GM21515 (cell line): ENCODE measurements around the gene TSHZ3.

Experiments used
- ATAC-seq: cut with Tn5 transposase; IDR thresholded peaks from one replicate; pipeline ENCODE4 v1.9.1; 2021; ENCODE audit not compliant: unreplicated experiment

TSHZ3 gene

DNA sequence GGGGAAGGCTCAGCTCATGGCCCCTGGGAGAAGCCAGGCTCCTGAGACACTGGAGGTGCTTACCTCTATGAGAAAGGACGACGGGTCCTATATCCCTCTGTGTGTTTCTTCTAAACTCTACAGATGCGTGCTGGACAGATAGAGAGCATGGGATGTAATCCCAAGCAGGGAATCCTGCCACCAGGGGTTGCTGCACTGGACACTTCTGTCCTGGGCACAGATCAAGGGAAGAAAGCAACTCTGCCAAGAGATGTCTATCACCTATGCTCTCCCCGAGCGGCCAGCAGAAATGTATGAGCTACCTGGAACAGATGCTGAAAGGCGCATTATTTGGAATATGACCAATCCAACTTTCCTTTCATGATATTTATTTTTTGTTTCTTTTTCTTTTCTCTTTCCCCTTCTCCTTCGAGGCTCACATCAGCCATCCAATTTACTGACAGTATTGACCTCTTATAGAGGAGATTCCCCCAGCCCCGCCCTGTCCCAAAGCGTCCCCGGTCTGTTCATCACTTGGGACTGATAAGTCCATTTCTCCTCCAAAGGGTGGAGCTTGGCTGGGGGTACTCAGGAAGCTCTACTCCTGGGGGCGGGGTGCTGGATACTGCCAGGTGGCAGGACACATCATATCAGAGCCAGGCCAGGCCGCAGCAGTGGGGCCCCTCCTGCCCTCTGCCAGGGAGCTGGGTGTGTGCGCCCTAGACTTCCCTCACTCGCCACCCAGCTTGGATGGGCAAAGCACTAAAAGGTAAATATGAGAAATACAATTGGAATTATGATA, 34.2 kb downstream of the TSHZ3 start:
- ATAC-seq, result no peak

DNA sequence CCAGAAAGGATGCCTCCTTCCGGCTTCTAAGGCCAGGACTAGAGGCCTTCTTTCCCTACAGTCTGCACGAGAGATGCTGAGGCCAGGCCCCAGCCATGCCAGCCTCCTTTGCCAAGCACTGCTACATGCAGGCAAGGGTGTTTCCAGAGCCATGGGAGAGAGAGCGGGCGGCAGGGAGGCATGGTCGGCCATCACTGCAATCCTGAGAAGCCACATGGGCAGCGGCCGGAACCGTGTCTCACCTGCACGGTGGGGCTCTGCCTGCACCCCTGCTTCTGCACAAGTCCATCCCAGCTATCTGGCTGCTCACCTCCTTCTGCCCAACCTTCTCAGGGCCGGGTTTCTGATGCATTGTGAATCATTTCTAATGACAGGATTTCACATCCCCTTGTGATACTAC, 35.1 kb downstream of the TSHZ3 start:
- ATAC-seq, result no peak

DNA sequence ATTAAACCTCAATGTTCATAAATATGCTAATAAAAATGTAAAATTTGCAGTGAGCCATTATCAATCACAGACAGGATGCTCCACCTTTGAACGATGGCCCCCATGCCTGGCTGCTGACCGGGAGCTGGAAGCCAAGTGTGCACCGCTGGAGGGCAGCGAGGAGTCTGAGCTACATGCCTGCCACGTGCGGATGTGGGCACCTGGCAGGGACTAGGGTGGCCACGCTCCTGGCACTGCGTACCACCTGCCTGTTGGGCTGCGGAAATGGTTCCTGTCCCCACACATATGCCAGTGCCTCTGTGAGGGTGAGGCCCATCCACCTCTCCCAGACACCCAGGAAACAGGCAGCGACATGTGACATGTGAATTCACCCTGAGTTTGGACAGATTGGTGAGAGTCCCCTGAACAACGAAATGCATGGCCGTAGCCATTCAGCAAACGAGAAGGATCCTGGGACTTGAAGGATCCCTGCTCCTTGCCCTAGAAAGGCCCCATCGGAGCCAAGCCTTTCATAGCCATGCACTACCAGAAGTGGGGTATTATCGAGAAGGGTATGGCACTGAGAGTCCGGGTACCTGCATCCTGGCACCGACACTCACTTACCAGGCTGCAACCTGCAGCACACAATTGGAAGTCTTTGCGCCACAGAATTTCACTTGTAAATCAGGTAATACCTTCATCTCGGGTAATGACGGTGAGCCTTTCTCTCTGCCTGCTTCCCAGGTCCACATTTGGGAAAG, 35.8 kb downstream of the TSHZ3 start:
- no peak for ATAC-seq

DNA sequence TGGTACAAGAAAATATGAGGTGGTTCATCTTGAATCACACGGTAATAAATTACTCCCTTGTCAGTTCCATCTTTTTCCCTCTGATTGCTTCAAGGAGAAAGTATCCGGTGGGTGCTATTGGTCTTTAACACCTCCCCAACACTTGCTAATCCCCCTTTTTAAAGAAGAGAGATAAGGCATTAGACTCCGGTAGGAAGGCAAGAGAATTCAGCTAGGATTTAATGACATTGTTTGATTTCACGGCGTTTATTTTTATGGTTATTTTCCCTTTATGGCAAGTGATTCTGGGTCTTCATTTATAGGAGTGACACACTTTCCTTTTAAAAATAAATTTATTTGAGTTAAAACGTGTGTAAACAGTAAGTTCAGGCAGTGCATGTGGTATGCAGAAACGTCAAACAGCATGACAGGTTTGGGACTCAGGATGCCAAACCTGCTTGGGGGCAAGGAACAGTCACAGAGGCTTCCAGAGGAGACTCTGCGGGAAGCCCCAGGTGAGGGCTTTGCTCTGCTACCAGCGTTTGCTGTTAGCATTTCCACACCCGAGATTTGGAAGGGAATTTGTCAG, 36.5 kb downstream of the TSHZ3 start:
- no peak for ATAC-seq

DNA sequence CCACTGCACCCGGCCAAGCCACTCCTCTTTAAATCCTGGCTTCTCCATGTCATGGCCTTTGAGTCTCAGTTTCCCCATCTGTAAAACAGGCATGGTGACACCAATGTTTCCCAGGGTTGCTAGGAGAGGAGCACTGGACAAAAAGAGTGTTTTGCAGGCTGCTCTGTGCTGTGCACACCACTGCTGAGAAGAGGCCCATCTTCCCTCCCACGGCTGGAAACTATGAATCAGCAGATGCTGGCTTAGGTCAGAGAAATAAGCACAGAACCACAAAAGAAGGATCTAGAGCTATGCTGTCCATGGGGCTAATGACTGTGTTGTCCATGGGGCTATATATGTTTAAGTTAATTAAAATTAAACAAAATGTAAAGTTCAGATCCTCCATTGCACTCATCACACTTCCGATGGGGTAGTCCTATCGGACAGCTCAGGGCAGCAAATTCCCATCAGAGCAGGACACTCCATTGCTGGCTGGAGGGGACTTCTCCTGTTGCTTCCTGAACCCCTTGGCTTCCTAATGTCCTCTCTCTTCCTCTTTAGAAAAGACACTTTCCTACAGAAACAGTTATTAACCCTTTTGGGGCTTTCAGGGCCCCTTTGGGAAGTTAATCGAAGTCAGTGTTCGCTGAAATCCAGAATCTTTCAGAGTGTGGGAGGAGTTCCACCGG, 37.1 kb downstream of the TSHZ3 start:
- no peak for ATAC-seq

DNA sequence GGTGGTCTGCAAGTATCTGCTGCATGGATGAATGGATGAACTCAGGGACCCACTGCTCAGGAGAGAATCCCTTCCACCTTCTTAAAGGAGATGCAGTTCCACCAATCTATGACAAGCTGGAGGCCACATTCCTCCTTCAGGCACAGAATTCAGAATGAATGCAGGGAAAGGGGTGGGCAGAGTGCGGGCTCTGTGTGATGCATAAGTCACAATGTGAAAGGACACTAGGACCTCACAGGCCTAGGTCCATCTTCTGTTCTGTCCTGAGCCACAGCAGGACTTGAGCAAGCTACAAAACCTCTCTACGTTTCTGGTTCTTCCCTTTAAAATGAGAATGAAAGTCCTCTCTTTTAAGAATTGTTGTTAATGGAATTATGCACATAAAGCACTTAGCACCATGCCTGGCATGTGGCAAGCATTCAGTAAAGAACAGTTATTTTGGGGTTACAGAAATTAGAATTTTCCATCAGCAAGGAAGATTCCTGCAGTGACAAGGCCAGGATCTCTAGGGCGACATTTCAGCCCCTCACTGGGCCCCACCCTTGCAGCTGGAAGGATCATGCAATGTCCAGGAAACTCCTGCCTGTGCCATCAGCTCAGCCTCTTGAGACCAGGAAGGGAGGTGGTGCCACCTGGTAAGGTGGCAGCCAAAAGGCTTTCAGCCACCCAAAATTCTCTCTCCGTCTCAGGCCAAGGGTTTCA, 38.7 kb downstream of the TSHZ3 start:
- no peak for ATAC-seq

DNA sequence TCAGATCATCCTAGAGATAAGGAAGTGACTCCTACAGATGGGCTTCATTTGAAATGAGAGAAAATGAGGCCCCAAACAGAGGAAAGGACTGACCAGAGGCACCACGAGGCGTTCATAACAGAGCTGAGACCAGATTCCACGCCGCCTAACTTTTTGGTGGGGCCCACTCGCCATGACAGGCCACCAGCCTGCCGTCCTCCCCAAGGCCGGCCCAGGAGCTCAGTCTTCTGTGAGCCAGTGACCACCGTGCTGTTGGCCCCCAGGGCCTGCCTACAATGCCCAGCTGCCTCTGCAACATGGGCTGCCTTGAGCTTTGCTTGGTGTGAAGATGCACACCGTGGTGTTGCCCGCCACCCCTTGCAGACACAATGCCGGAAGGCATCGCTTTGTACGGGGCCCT, 40.5 kb downstream of the TSHZ3 start:
- ATAC-seq, result no peak

DNA sequence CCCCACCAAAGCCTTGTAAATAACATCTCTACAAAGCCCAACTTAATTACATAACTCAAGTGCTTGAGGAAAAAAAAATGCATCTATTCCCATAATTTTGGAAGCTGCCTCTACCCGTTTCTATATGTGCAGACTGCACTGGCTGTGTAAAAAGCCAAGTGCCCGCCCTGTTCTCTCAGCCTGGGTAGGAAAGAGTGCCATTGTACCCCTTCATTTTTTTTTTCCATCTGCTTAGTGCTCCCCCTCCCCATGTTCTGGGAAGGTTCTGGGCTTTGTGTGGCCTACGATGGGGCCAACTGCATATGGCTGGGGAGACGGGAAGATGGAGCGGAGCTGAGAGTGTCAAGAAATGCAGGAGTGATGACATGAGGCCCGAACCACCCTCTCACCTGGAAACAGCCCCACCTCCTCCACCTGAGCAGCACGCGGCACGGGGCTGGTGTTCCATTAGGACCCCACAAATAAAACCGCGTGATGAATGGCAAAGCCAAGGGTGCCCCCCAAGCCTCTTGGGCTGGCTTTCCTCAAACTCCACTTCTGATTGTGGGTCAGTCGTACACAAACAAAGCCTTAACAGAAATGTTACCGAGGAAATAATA, 42.1 kb downstream of the TSHZ3 start:
- no peak for ATAC-seq

DNA sequence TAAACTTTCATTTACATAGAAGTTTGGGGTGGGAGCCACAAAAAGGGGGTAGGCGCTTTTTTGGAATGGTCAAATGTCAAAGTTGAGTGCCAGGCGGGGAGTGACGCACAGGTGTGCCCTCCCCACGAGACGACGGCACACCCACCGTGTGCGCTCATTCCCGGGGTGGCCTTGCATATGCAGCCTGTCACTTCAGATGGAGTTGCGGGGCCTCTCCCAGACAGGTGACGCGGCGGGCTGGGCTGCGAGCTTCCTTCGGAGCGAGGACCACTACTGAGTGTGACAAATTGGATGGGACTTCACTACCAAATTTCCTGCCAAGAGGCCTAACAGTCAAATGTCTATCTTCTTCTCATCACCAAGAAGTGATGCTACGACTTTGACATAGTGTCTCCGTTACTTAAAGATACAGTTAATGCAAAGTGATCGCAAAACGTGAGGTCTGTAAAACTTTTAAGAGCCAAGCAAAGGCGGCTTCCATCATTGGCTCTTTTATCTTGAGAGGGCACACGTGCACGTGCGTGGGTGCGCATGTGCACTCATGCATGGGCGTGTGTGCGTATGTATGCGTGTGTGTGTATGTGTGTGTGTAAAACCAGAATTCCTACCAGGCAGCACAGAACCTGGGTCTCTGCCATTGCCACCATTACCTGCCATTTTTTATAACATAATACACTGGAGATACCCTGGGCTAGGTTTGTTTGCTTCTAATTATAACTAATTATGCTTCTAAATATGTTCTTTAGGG, 43.1 kb downstream of the TSHZ3 start:
- no peak for ATAC-seq

DNA sequence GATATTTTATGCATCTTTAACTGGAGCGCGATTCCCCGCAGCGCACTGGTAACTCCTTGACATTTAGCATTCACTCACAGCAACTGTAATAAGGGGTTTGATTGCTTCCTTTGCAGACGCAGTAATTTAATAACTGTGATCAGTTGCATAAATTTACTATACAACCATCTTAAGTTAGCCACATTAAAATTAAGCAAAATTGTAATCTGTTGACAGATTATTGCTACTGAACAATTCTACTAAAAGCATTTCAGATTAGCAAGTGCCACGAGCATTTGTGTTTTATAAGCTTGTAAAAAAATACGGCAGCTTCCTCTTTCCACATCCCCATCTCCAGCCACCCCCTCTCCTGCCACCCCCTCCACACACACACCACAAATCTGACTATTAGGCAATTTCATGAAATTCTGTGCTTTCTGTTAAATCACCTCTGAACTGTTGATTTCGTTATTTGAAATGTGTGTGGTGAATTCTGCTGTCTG, 44.4 kb downstream of the TSHZ3 start:
- no peak for ATAC-seq

DNA sequence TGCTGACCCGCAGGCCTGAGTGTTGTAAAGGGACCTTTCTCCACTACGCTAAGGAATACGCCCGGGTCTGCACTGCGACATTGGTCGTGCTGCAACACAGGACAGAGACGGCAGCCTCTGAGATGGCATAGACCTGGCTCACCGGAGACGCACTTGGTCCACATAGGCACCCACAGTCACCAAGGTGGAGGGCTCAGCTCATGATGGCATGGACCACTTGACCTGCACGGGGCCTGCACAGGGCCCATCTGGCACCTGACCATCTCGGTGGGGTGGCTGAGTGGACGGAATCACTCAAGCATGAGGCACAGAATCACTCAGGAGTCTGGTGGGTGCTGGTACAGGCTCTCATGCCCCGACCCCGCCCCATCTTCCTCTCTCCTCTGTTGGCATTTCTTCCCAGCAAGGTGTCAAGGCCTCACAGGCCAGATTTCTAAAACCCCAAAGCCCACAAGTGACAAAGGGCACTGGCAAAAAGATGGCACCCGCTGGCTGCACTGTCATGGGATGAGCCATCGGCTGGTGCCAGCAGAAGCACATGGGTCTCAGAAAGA, 45.9 kb downstream of the TSHZ3 start:
- no peak for ATAC-seq

DNA sequence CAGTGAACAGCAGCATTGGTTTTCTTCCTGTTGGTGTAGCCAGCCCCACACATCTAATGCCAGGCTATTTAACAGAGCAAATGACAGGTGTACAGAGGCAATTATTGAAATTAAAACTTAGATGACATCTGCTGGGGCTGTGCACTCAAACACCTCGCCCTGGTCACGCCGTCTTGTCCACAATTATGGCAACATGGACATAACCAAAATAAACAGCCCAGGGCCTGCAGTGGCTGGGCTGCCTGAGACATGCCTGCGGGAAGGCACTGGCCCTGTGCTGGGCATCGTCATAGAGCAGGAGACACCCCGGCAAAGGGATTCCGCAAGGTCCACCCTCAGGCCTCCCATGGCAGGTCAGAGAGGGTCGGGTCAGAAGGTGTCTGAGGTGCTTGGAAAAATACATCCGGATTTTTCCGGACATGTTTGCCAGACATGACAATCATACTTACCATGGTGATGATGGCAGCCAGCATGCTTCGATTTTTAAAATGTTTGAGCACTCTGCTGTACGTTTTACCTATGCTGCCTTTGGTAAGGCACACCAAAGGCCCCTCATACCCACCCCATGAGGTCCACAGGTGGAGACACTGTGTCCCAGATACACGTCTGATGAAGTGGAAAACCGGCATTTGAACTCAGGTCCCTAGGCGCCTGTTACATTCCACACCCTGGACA, 47.8 kb downstream of the TSHZ3 start:
- no peak for ATAC-seq

DNA sequence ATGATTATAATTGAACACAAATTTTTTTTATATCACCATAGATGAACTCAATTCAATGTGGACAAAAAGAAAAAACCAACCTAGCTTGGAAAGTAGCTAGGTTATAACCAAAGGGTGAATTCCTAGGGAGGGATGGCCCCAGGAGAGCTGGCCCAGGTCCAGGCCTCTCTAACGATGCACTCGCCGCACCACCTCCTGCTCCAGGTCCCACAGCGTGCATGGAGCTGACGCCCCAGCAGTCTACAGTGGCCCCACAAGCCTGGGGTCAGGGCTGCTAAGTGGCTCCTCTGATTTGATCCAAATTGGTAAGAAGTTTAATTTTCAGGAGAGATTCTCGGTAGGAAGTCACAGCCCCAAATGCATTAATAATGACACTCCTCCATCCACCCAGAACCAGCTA, 48.8 kb downstream of the TSHZ3 start:
- no peak for ATAC-seq

DNA sequence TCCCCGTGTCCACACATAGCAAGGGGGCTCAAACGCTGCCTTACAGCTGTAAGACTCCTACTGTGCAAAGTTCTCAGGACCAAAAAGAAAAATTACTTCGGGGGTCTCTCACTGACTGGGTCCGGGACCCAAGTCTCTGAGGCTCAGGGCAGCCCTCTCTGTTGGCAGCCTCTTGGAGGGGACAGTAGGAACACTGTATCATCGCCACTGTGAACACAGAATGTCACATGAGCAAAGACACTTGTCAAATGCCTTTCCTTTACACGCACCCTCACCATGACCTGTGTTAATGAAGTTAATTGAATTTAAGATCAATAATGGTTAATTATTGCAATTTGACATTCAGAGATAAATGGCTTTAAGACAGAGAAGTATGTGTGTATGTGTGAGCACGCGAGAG, 49.6 kb downstream of the TSHZ3 start:
- no peak for ATAC-seq

DNA sequence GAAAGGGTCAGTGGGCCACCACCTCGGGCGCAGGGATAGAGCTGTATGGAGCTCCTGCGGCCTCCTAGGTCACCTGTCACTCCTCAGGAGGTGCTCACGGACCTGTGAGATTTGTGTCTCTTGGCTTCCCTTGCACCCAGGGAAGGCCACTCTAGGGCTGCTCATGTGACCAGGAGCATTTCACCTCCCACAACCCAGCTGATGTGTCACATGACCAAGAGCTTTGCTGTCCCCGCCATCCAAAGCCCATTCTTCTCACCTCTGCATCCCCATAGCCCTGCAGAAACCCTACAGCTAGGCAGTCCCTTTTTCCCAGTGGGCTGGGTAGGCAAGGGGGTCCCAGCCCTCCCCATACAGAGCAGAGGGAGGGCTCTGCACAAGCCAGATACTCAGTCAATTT, 51.2 kb downstream of the TSHZ3 start:
- no peak for ATAC-seq

DNA sequence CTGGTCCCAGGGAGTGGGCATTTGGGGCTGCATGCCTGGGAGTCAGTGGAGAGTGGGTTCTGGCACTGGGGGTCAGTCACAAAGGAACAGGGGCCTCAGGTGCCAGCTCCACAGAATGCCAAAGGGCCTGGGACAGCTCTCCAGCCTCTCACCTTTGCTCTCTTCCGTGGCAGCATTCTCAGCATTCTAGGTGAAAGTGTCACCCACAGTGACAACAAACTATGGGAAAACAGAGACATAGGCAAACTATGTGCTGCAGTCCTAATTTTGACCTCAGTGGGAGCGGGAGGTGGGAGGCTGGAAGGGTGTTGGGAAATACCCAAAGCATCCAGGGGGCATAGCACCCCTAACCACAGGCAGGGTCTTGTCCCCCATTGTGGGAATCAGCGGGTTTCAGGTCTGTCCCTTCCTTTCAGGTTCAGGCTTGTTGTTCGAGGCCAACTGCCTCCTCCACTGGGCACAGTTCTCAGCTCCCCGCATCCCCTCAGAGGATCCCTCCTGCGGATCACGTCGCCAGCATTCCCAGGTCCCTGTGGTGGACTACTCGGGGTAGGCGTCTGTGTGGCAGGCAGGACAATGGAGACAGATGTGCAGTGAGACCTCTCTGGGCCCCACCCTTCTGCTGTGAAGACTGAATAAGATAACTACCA, 52.4 kb downstream of the TSHZ3 start:
- no peak for ATAC-seq

DNA sequence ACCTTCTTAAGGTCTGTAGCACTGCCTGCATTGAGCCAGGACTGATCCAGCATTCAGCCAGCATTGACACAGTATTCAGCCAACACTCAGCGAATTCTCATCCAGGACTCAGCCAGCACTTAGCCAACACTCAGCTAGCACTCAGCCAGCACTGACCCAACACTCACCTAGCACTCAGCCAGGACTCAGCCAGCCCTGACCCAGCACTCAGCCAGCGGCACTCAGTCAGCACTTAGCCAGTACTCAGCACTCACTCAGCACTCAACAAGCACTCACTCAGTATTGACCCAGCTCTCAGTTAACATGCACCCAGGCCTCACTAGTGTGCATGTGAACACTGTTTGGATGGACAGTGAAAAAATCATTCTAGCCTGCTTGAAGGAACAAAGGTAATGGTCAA, 55.0 kb downstream of the TSHZ3 start:
- ATAC-seq, result no peak

DNA sequence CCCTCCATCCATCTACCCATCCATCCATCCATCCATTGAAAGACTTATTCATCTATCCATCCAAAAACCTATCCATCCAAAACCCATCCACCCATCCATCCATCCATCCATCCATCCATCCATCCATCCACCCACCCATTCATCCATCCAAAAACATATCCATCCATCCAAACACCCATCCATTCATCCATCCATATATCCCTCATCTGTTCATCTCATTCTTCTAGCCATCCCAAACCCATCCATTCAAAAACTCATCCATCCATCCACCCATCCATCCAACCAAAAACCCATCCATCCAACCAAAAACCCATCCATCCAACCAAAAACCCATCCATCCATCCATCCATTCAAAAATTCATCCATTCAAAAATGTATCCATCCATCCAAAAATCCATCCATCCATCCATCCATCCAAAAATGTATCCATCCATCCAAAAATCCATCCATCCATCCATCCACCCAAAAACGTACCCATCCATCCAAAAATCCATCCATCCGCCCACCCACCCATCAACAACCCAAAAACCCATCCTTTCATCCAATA, 56.5 kb downstream of the TSHZ3 start:
- ATAC-seq, result no peak
